Osteoblast (primary cell): Measurements from ENCODE around the gene FTO. TPM values are rescaled to one million over a fixed set of nuclear protein-coding genes. Genes with fewer than 3 reads are reported as not detected.

Experiments
- DNase-seq: peaks from one replicate; pipeline ENCODE4 v3.0.0; 2011; ENCODE audit warnings: low spot score, mixed read lengths; ENCODE audit not compliant: insufficient read length; ENCODE audit errors: missing footprints
- H2AFZ ChIP-seq: 2 replicates; pipeline ENCODE4 v1.6.0; 2011; ENCODE audit warnings: mild to moderate bottlenecking, low read length
- H3K27ac ChIP-seq: 2 replicates; pipeline ENCODE4 v1.5.1; 2011; ENCODE audit warnings: mild to moderate bottlenecking, low read depth, low read length, moderate library complexity
- H3K27me3 ChIP-seq: 2 replicates; pipeline ENCODE4 v1.6.0; 2012; ENCODE audit warnings: mild to moderate bottlenecking, control low read depth, inconsistent platforms, low read length, moderate library complexity; ENCODE audit not compliant: insufficient read depth
- H3K36me3 ChIP-seq: 2 replicates; pipeline ENCODE4 v1.5.1; 2011; ENCODE audit warnings: mild to moderate bottlenecking, low read length, control low read depth, moderate library complexity; ENCODE audit not compliant: insufficient read depth
- H3K4me1 ChIP-seq: 2 replicates; pipeline ENCODE4 v1.5.1; 2011; ENCODE audit warnings: mild to moderate bottlenecking, low read length, control low read depth, moderate library complexity; ENCODE audit not compliant: insufficient read depth
- H3K4me2 ChIP-seq: 2 replicates; pipeline ENCODE4 v1.6.0; 2011; ENCODE audit warnings: mild to moderate bottlenecking, low read length; ENCODE audit not compliant: insufficient read depth
- H3K4me3 ChIP-seq: fragments of 200-600 bp; sonication (generic); 3 replicates; pipeline ENCODE4 v1.5.1; 2012; ENCODE audit warnings: mild to moderate bottlenecking, low read length, inconsistent platforms; ENCODE audit not compliant: insufficient read depth
- H3K79me2 ChIP-seq: 2 replicates; pipeline ENCODE4 v1.6.0; 2012; ENCODE audit warnings: mild to moderate bottlenecking, low read length, control low read depth, inconsistent platforms; ENCODE audit not compliant: insufficient read depth
- H3K9me3 ChIP-seq: 2 replicates; pipeline ENCODE4 v1.5.1; 2011; ENCODE audit warnings: low read depth, low read length, control low read depth
- H4K20me1 ChIP-seq: 2 replicates; pipeline ENCODE4 v1.6.0; 2012; ENCODE audit warnings: mild to moderate bottlenecking, low read length, control low read depth; ENCODE audit not compliant: insufficient read depth
- CTCF ChIP-seq: IDR thresholded peaks from 2 replicates; pipeline ENCODE4 v1.5.1; 2011; ENCODE audit warnings: mild to moderate bottlenecking, low read depth, low read length, moderate library complexity; ENCODE audit errors: extremely low read depth
- total RNA-seq: library from RNA; depleted of rRNA; stranded (reverse); fragments of >200 nt; gene quantifications from 2 replicates; pipeline ENCODE4 v1.2.3, GENCODE V29; 2012

FTO gene
- total RNA-seq, 1 donor, result 152 TPM

- H2AFZ ChIP-seq, result no peak overlapping the region
- H3K4me3 ChIP-seq, result no peak overlapping the region
- H3K4me2 ChIP-seq, result no peak overlapping the region
- H3K4me1 ChIP-seq, result no peaks in the 10 kb centered on the region
- H3K27ac ChIP-seq, result no peak overlapping the region
- no peaks in the 10 kb centered on the region for H3K27me3 ChIP-seq
- H3K36me3 ChIP-seq, result no peaks in the 10 kb centered on the region
- H4K20me1 ChIP-seq, result peaks cover 21% of the 10 kb centered on the region
- TF ChIP-seq CTCF, result no peak
- peak; percentile 72 for DNase-seq
- no peaks in the 10 kb centered on the region for H3K9me3 ChIP-seq
- peaks cover 78% of the 10 kb centered on the region for H3K79me2 ChIP-seq
Measured at GRCh38 chr16:53732296-53732929, 28.5 kb downstream of the FTO start.

GRCh38 chr16:53734908-53735307, 31.0 kb downstream of the FTO start:
- H3K4me1 ChIP-seq, result no peaks in the 10 kb centered on the region
- no peak overlapping the region for H3K27ac ChIP-seq
- no peak overlapping the region for H3K4me2 ChIP-seq
- H2AFZ ChIP-seq, result no peak overlapping the region
- H3K4me3 ChIP-seq, result no peak overlapping the region
- H4K20me1 ChIP-seq, result peaks cover 19% of the 10 kb centered on the region
- no peak for DNase-seq
- H3K27me3 ChIP-seq, result no peaks in the 10 kb centered on the region
- TF ChIP-seq CTCF, result no peak
- H3K9me3 ChIP-seq, result no peaks in the 10 kb centered on the region
- peaks cover 69% of the 10 kb centered on the region for H3K79me2 ChIP-seq
- no peaks in the 10 kb centered on the region for H3K36me3 ChIP-seq

- Histone ChIP-seq H3K79me2 (peaks cover 75% of the 10 kb centered on the region), H4K20me1 (peaks cover 19% of the 10 kb centered on the region), H3K4me2 (no peak overlapping the region), H3K27ac (no peak overlapping the region), H2AFZ (no peak overlapping the region), H3K4me3 (no peak overlapping the region), H3K27me3 (no peaks in the 10 kb centered on the region), H3K36me3 (no peaks in the 10 kb centered on the region), H3K9me3 (no peaks in the 10 kb centered on the region), H3K4me1 (no peaks in the 10 kb centered on the region)
- TF ChIP-seq CTCF, result no peak
- DNase-seq, result no peak
Measured at GRCh38 chr16:53736297-53736696, 32.3 kb downstream of the FTO start.

GRCh38 chr16:53737552-53737951, 33.6 kb downstream of the FTO start:
- peaks cover 16% of the 10 kb centered on the region for H4K20me1 ChIP-seq
- TF ChIP-seq CTCF, result no peak
- peaks cover 81% of the 10 kb centered on the region for H3K79me2 ChIP-seq

More at GRCh38 chr16:53737552-53737951, 33.6 kb downstream of the FTO start:
- no peak overlapping the region for H3K27ac ChIP-seq
- no peaks in the 10 kb centered on the region for H3K9me3 ChIP-seq
- no peak overlapping the region for H3K4me2 ChIP-seq
- no peaks in the 10 kb centered on the region for H3K4me1 ChIP-seq
- no peaks in the 10 kb centered on the region for H3K36me3 ChIP-seq
- no peak for DNase-seq
- H2AFZ ChIP-seq, result no peak overlapping the region
- H3K27me3 ChIP-seq, result no peaks in the 10 kb centered on the region
- no peak overlapping the region for H3K4me3 ChIP-seq
